SIG-M5 treated with dmso at 0.1 percent for 504 hours (cell line): ENCODE results near the gene SLTM.
"Not testable (repeated sequence)": the region's sequence is repeated elsewhere in the genome, so short reads cannot be mapped to it uniquely, and the experiment has no call there.

Experiments used
- DNase-seq: peaks from one replicate; lab custom pipeline; 2025; ENCODE audit not compliant: unreplicated experiment; lab: John Stamatoyannopoulos, UW

The SLTM gene

GRCh38 chr15:58929891-58930416, 3.5 kb downstream of the SLTM start:
- no peak for DNase-seq

GRCh38 chr15:58926823-58927222, 6.7 kb downstream of the SLTM start:
- no peak for DNase-seq

- no peak for DNase-seq
These were observed 9.2 kb downstream of the SLTM start for GRCh38 chr15:58924327-58924726.

GRCh38 chr15:58923696-58924300, 9.7 kb downstream of the SLTM start:
- DNase-seq = no peak

GRCh38 chr15:58923284-58923683, 10.2 kb downstream of the SLTM start:
- DNase-seq = no peak

- DNase-seq = no peak
These were observed 12.2 kb downstream of the SLTM start for GRCh38 chr15:58921267-58921790.

- DNase-seq = not testable (repeated sequence)
These were observed 13.0 kb downstream of the SLTM start for GRCh38 chr15:58920447-58920846.

- no peak for DNase-seq
These were observed 14.2 kb downstream of the SLTM start for GRCh38 chr15:58919232-58919631.

GRCh38 chr15:58918239-58918638, 15.2 kb downstream of the SLTM start:
- DNase-seq = no peak

- DNase-seq = not testable (repeated sequence)
These were observed 15.8 kb downstream of the SLTM start for GRCh38 chr15:58917613-58918129.

- DNase-seq = no peak
These were observed 16.5 kb downstream of the SLTM start for GRCh38 chr15:58916962-58917361.

- DNase-seq = no peak
These were observed 23.0 kb downstream of the SLTM start for GRCh38 chr15:58910456-58910855.

GRCh38 chr15:58909616-58910015, 23.9 kb downstream of the SLTM start:
- DNase-seq = no peak

GRCh38 chr15:58908550-58909309, 24.7 kb downstream of the SLTM start:
- DNase-seq = no peak

GRCh38 chr15:58900631-58901030, 32.8 kb downstream of the SLTM start:
- DNase-seq = no peak

GRCh38 chr15:58898150-58898680, 35.3 kb downstream of the SLTM start:
- no peak for DNase-seq

GRCh38 chr15:58889363-58889762, 44.1 kb downstream of the SLTM start:
- DNase-seq = no peak

GRCh38 chr15:58886921-58887320, 46.6 kb downstream of the SLTM start:
- DNase-seq = no peak

GRCh38 chr15:58883926-58884325, 49.6 kb downstream of the SLTM start:
- peak; percentile 46 for DNase-seq

GRCh38 chr15:58882243-58882642, 51.2 kb downstream of the SLTM start:
- DNase-seq = no peak

- DNase-seq = no peak
These were observed 53.2 kb downstream of the SLTM start for GRCh38 chr15:58880320-58880719.
